ENCODE results near the gene SLC22A12.

SLC22A12 gene

DNA sequence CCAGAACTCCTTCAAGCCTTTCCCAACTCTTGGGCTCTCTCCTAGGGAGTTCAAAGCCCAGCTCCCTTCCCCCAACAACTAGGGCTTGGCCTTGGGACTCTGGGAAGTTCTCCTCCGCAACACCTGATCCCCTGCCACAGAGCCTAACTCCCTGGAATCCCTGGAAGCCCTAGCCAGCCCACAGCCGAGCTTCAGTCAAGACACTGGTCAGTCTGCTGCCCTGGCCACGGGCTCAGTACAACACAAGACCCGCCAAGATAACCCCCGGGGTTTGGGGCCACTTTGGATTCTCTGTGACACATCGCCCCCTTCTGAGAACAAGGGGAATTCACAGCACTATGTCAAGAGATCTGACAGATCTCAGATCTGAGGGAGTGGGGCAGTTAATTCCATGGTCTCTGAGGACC is 58.3 kb downstream of the SLC22A12 start:
- Mint-ChIP-seq H3K9me3 (no peaks in the 10 kb centered on the region), H3K4me1 (peaks cover 9% of the 10 kb centered on the region), H3K36me3 (no peaks in the 10 kb centered on the region), H3K4me3 (no peak overlapping the region), H3K27ac (no peak overlapping the region)
- no peak for ATAC-seq
- no peak for DNase-seq (ENCODE audit: low spot score in 2 of 2)

DNA sequence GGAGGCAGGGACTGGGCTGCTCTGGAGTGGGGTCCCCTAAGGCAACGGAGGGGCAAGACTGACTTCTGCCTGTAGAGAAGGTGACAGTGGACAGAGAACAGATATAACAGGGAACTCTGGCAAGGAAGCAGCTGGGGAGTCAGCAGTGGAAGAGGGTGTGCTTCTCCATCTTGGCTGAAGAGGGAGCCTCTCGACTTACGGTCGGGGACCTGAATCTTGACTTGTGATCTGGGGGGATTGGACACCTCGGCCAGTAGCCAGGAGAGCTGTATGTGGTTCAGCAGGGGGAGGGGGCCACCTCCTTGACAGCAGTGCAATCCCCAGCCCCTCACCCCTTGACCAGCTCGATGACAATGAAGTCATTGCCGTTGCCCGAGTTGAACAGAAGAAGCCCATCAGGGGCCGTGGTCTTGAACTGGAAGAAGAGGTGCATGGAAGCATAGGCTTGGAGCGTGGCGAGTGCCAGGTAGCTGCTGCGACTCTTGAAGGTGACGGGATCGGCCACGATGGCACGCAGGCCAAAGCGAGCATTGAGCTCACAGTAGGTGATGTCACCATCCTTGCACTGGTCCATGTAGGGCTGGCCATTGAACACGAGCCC is 60.0 kb downstream of the SLC22A12 start:
- Mint-ChIP-seq H3K4me1 (peaks cover 7% of the 10 kb centered on the region), H3K9me3 (no peaks in the 10 kb centered on the region), H3K4me3 (no peak overlapping the region), H3K27ac (peak overlapping the region; percentile 9), H3K36me3 (no peaks in the 10 kb centered on the region)
- DNase-seq (ENCODE audit: low spot score in 2 of 2) (no peak), ATAC-seq (no peak)

Measured in stimulated activated effector memory CD8-positive, alpha-beta T cell treated with anti-CD3 and anti-CD28 coated beads, Interleukin-12 subunit alpha, Interleukin-12 subunit beta, amount 100 ng/mL, for 72 hours (primary cell).